ENCODE data around the gene ACTN1. TPM values are rescaled to one million over a fixed set of nuclear protein-coding genes. Genes with fewer than 3 reads are reported as not detected.

ACTN1 gene
- polyA plus RNA-seq, 1 of the 3 experiments (the other 2 are of a cell fraction), result 319 TPM

DNA sequence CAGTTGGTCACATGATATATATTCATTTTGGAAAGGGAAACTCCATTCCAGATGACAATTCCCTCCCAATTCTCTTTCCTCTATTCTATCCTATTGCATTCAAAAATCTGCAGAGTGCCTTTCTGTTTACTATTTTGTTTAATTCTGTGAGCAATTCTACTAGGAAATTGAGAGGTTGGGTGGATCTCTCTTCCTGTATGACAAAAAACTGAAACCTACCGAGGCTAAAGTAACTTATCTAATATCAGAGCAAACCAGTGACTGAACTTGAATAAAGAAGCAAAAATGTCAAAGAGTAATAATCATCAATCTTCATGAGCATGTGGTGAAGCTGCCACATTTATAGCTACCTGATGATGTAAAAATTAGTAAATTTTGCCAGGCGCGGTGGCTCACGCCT, 16.6 kb upstream of the ACTN1 start:
- Histone ChIP-seq H3K4me3 (ENCODE audit: low read depth in 2 of 2, low read length in 1 of 2) (no peak overlapping the region), H3K27ac (ENCODE audit: low read depth in 2 of 2, low read length in 1 of 2) (no peak overlapping the region), H3K9me3 (no peaks in the 10 kb centered on the region), H2AFZ (ENCODE audit: low read depth) (no peak overlapping the region), H3K9me2 (no peaks in the 10 kb centered on the region), H3K4me1 (ENCODE audit: control insufficient read depth in 1 of 2, insufficient read depth in 2 of 2, low read depth in 1 of 2, low read length in 1 of 2) (no peaks in the 10 kb centered on the region), H3F3A (replicated peaks; ENCODE audit: insufficient read depth) (no peaks in the 10 kb centered on the region), H3K36me3 (replicated peaks in 1 of 2; ENCODE audit: control insufficient read depth in 1 of 2, insufficient read depth in 2 of 2, low read length in 1 of 2) (no peaks in the 10 kb centered on the region), H4K20me1 (ENCODE audit: insufficient read depth) (no peaks in the 10 kb centered on the region), H3K4me2 (no peak overlapping the region), H3K9ac (no peak overlapping the region), H3K79me2 (ENCODE audit: insufficient read depth) (no peaks in the 10 kb centered on the region), H3K27me3 (ENCODE audit: insufficient read depth) (no peaks in the 10 kb centered on the region)
- ChIA-PET POLR2A (no interaction called here), CTCF (interaction anchor here (0.8 to 1.6 kb wide), 2 partner anchors 58 to 85 kb away, joined by 4 read pairs; no protein-coding TSS in a partner anchor)
- DNase-seq, result no peak
- TF ChIP-seq JUND (IDR thresholded peaks at IDR 0.05) (no peak), EP300 (IDR thresholded peaks at IDR 0.05; ENCODE audit: borderline replicate concordance in 1 of 2, low read depth in 1 of 2, low read length in 1 of 2) (no peak), NFIC (IDR thresholded peaks at IDR 0.05; ENCODE audit: borderline replicate concordance) (no peak), ELF1 (IDR thresholded peaks at IDR 0.05) (no peak), POLR2AphosphoS5 (IDR thresholded peaks at IDR 0.05; ENCODE audit: low read depth, low read length) (no peak), CTCF (IDR thresholded peaks at IDR 0.05) (no peak), RAD21 (IDR thresholded peaks at IDR 0.05; ENCODE audit: low read length) (no peak), GABPA (IDR thresholded peaks at IDR 0.05; ENCODE audit: low read depth) (no peak), MXI1 (IDR thresholded peaks at IDR 0.05; ENCODE audit: low read depth, low read length) (no peak), FOSL2 (IDR thresholded peaks at IDR 0.05; ENCODE audit: borderline replicate concordance, low read depth) (no peak), FOXM1 (IDR thresholded peaks at IDR 0.05; ENCODE audit: low read depth) (no peak), USF1 (IDR thresholded peaks at IDR 0.05; ENCODE audit: borderline replicate concordance, low read depth) (no peak), MEF2A (IDR thresholded peaks at IDR 0.05; ENCODE audit: borderline replicate concordance, low read depth) (no peak), EZH2phosphoT487 (IDR thresholded peaks at IDR 0.05; ENCODE audit: borderline replicate concordance, low read depth) (no peak), YY1 (IDR thresholded peaks at IDR 0.05; ENCODE audit: low read depth) (no peak)
- TF ChIP-seq, protein P1, sequence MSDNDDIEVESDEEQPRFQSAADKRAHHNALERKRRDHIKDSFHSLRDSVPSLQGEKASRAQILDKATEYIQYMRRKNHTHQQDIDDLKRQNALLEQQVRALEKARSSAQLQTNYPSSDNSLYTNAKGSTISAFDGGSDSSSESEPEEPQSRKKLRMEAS (IDR thresholded peaks at IDR 0.05; ENCODE audit: low read depth), result no peak
- TF ChIP-seq, protein P2, sequence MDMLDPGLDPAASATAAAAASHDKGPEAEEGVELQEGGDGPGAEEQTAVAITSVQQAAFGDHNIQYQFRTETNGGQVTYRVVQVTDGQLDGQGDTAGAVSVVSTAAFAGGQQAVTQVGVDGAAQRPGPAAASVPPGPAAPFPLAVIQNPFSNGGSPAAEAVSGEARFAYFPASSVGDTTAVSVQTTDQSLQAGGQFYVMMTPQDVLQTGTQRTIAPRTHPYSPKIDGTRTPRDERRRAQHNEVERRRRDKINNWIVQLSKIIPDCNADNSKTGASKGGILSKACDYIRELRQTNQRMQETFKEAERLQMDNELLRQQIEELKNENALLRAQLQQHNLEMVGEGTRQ (IDR thresholded peaks at IDR 0.05; ENCODE audit: borderline replicate concordance, low read depth, low read length), result no peak
- TF ChIP-seq, protein P3, sequence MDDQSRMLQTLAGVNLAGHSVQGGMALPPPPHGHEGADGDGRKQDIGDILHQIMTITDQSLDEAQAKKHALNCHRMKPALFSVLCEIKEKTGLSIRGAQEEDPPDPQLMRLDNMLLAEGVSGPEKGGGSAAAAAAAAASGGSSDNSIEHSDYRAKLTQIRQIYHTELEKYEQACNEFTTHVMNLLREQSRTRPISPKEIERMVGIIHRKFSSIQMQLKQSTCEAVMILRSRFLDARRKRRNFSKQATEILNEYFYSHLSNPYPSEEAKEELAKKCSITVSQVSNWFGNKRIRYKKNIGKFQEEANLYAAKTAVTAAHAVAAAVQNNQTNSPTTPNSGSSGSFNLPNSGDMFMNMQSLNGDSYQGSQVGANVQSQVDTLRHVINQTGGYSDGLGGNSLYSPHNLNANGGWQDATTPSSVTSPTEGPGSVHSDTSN (IDR thresholded peaks at IDR 0.05), result no peak
- 88% methylated on average over 4 of the region's 4 CpGs for WGBS (ENCODE audit: low lambda C conversion rate)
